ENCODE results near the gene SLC12A2. TPM values are rescaled to one million over a fixed set of nuclear protein-coding genes. Genes with fewer than 3 reads are reported as not detected.

SLC12A2 gene
- total RNA-seq, 2 experiments from 2014 or later, result 13.7 to 16.4 TPM

- Histone ChIP-seq H3K9me3 (ENCODE audit: control insufficient read depth in 1 of 2, insufficient read depth in 1 of 2, low read length in 2 of 2) (no peaks in the 10 kb centered on the region), H3K27me3 (ENCODE audit: control insufficient read depth in 1 of 2, insufficient read depth in 2 of 2, low read length in 2 of 2) (no peaks in the 10 kb centered on the region), H3K27ac (ENCODE audit: low read depth in 1 of 2, low read length in 2 of 2) (no peak overlapping the region), H3K4me3 (ENCODE audit: low read length) (no peak overlapping the region), H3K36me3 (ENCODE audit: insufficient read depth, low read length) (no peaks in the 10 kb centered on the region), H3K4me1 (ENCODE audit: insufficient read depth, low read length) (peaks cover 29% of the 10 kb centered on the region)
- DNase-seq, result no peak
- intact Hi-C loops (cut with DNase I, micrococcal nuclease), result loop anchor here (2.0 to 10.0 kb wide), 5 partner anchors 117 to 895 kb away; partner anchors contain the start of genes ISOC1 (in 1 of the 2) and SLC12A2 (in 1 of the 2)
- Mint-ChIP-seq H3K27ac (no peak overlapping the region), H3K36me3 (ENCODE audit: low read depth) (no peaks in the 10 kb centered on the region), H3K27me3 (no peaks in the 10 kb centered on the region), H3K4me3 (no peak overlapping the region), H3K4me1 (ENCODE audit: low read depth) (peaks cover 54% of the 10 kb centered on the region), H3K9me3 (no peaks in the 10 kb centered on the region)
- CTCF ChIA-PET, result interaction anchor here (0.9 to 1.1 kb wide), 2 partner anchors 324 to 636 kb away, joined by 3 read pairs; no protein-coding TSS in a partner anchor
- TF ChIP-seq CTCF (IDR thresholded peaks at IDR 0.05), result no peak
- POLR2A ChIA-PET, result no interaction called here
- ATAC-seq (ENCODE audit: poor library complexity), result no peak
Observed at GRCh38 chr5:128199611-128200010, 116.0 kb downstream of the SLC12A2 start.

- H3K4me1 ChIP-seq (ENCODE audit: insufficient read depth, low read length), result peaks cover 29% of the 10 kb centered on the region
- Mint-ChIP-seq H3K4me3 (no peak overlapping the region), H3K4me1 (ENCODE audit: low read depth) (peaks cover 47% of the 10 kb centered on the region), H3K27me3 (no peaks in the 10 kb centered on the region), H3K36me3 (ENCODE audit: low read depth) (no peaks in the 10 kb centered on the region), H3K27ac (no peak overlapping the region), H3K9me3 (no peaks in the 10 kb centered on the region)
- DNase-seq, result peak; percentile 71 to 88 (median 82)
- no peak overlapping the region for H3K27ac ChIP-seq (ENCODE audit: low read depth in 1 of 2, low read length in 2 of 2)
- H3K36me3 ChIP-seq (ENCODE audit: insufficient read depth, low read length), result no peaks in the 10 kb centered on the region
- intact Hi-C loops (cut with DNase I, micrococcal nuclease), result loop anchor here (1.0 to 10.0 kb wide), 6 partner anchors 326 to 894 kb away; partner anchors contain the start of gene ISOC1 (in 1 of the 2)
- H3K9me3 ChIP-seq (ENCODE audit: control insufficient read depth in 1 of 2, insufficient read depth in 1 of 2, low read length in 2 of 2), result no peaks in the 10 kb centered on the region
- POLR2A ChIA-PET, result interaction anchor here (0.7 to 1.4 kb wide), 2 partner anchors 119 to 638 kb away, joined by 5 read pairs; no protein-coding TSS in a partner anchor
- CTCF ChIA-PET, result interaction anchor here (0.6 to 1.8 kb wide), 9 partner anchors 10 to 637 kb away, joined by 3 to 7 read pairs (median 4); no protein-coding TSS in a partner anchor
- no peaks in the 10 kb centered on the region for H3K27me3 ChIP-seq (ENCODE audit: control insufficient read depth in 1 of 2, insufficient read depth in 2 of 2, low read length in 2 of 2)
- peak; percentile 89 for TF ChIP-seq CTCF (IDR thresholded peaks at IDR 0.05)
- H3K4me3 ChIP-seq (ENCODE audit: low read length), result no peak overlapping the region
- peak; percentile 66 for ATAC-seq (ENCODE audit: poor library complexity)
Observed at GRCh38 chr5:128201065-128201926, 117.7 kb downstream of the SLC12A2 start.

- DNase-seq, result no peak
- ChIA-PET CTCF (interaction anchor here (0.8 to 1.2 kb wide), 3 partner anchors 11 to 638 kb away, joined by 3 to 5 read pairs (median 4); no protein-coding TSS in a partner anchor), POLR2A (no interaction called here)
- no peaks in the 10 kb centered on the region for H3K36me3 ChIP-seq (ENCODE audit: insufficient read depth, low read length)
- Mint-ChIP-seq H3K27ac (no peak overlapping the region), H3K4me3 (no peak overlapping the region), H3K4me1 (ENCODE audit: low read depth) (peaks cover 36% of the 10 kb centered on the region), H3K36me3 (ENCODE audit: low read depth) (no peaks in the 10 kb centered on the region), H3K9me3 (no peaks in the 10 kb centered on the region), H3K27me3 (no peaks in the 10 kb centered on the region)
- peaks cover 22% of the 10 kb centered on the region for H3K4me1 ChIP-seq (ENCODE audit: insufficient read depth, low read length)
- no peak overlapping the region for H3K4me3 ChIP-seq (ENCODE audit: low read length)
- no peaks in the 10 kb centered on the region for H3K27me3 ChIP-seq (ENCODE audit: control insufficient read depth in 1 of 2, insufficient read depth in 2 of 2, low read length in 2 of 2)
- no peak overlapping the region for H3K27ac ChIP-seq (ENCODE audit: low read depth in 1 of 2, low read length in 2 of 2)
- no peaks in the 10 kb centered on the region for H3K9me3 ChIP-seq (ENCODE audit: control insufficient read depth in 1 of 2, insufficient read depth in 1 of 2, low read length in 2 of 2)
- ATAC-seq (ENCODE audit: poor library complexity), result no peak
- intact Hi-C loops (cut with DNase I, micrococcal nuclease), result loop anchor here (2.0 to 10.0 kb wide), 4 partner anchors 326 to 892 kb away; partner anchors contain the start of gene ISOC1 (in 1 of the 2)
- TF ChIP-seq CTCF (IDR thresholded peaks at IDR 0.05), result no peak
Observed at GRCh38 chr5:128202320-128202719, 118.8 kb downstream of the SLC12A2 start.

Measured in CD4-positive, alpha-beta T cell (primary cell).